Adrenal gland (tissue), 5 donors: Measurements from ENCODE around the gene XYLT1.

Experiments used
- POLR2A ChIP-seq, 2 donors: fragments of 450-650 bp; IDR thresholded peaks; one replicate each; pipeline ENCODE4 v1.6.1; 2017; ENCODE audit warnings: antibody characterized with exemption in 2 of 2, mild to moderate bottlenecking in 2 of 2, moderate library complexity in 1 of 2
- TF ChIP-seq, protein P1 (sequence below), 6 experiments: fragments of 450-650 bp in 4 of 6; fragments of 200-600 bp in 2 of 6; sonication (generic) in 1 of 6; IDR thresholded peaks; 1 replicate in 5 of 6; 2 replicates in 1 of 6; pipeline versions ENCODE4 v1.5.1 to v1.8.0; 2016 to 2021; ENCODE audit warnings: antibody characterized with exemption in 6 of 6, mild to moderate bottlenecking in 2 of 6, moderate library complexity in 1 of 6
- donor health status: DM: no; HTN: no; CAD: no.

DNA sequence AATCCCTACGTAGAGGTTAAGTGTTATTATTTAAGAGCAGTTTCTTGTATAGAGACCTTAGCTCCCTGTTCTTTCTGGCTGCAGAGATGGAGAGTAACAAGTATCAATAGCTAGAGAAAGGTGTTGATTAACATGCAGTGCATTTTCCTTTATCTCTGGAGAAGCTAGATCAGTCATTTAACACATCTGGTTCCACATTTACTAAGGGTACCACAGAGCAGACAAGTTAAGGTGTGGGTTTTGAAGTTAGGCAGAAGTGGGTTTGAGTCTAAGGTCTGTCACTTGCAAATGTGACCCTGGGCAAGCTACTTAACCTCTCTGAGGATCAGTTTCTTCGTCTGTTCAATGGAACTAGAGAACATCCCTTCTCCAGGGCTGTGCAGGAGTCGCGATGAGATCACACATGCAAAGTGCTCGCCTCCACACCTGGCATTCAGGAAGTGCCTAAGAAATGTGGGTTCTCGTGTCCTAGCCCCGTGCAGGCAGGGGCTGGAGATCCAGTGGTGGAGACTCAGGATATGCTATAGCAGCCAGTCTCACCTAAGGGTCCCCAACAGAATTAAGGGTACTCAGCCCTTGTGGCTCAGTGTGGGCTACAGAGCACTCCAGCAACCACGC is 224.4 kb downstream of the XYLT1 start:
- TF ChIP-seq, protein P1, sequence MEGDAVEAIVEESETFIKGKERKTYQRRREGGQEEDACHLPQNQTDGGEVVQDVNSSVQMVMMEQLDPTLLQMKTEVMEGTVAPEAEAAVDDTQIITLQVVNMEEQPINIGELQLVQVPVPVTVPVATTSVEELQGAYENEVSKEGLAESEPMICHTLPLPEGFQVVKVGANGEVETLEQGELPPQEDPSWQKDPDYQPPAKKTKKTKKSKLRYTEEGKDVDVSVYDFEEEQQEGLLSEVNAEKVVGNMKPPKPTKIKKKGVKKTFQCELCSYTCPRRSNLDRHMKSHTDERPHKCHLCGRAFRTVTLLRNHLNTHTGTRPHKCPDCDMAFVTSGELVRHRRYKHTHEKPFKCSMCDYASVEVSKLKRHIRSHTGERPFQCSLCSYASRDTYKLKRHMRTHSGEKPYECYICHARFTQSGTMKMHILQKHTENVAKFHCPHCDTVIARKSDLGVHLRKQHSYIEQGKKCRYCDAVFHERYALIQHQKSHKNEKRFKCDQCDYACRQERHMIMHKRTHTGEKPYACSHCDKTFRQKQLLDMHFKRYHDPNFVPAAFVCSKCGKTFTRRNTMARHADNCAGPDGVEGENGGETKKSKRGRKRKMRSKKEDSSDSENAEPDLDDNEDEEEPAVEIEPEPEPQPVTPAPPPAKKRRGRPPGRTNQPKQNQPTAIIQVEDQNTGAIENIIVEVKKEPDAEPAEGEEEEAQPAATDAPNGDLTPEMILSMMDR (IDR thresholded peaks at IDR 0.05), result no peak
- no peak for TF ChIP-seq POLR2A (IDR thresholded peaks at IDR 0.05)
